ENCODE results near the gene PLCB4.

Gene PLCB4

GRCh38 chr20:9388813-9389161 lies 319.9 kb downstream of the PLCB4 start:
- DNase-seq (ENCODE audit: low read depth) = no peak
- no peak for TF ChIP-seq CTCF (IDR thresholded peaks at IDR 0.05; ENCODE audit: low read length, missing control alignments)
- H3K4me3 ChIP-seq (replicated peaks; ENCODE audit: low read depth, low read length) = no peak overlapping the region

GRCh38 chr20:9389346-9389745 lies 320.5 kb downstream of the PLCB4 start:
- no peak for DNase-seq (ENCODE audit: low read depth)
- no peak overlapping the region for H3K4me3 ChIP-seq (replicated peaks; ENCODE audit: low read depth, low read length)
- TF ChIP-seq CTCF (IDR thresholded peaks at IDR 0.05; ENCODE audit: low read length, missing control alignments) = no peak

GRCh38 chr20:9390441-9390840 lies 321.6 kb downstream of the PLCB4 start:
- H3K4me3 ChIP-seq (replicated peaks; ENCODE audit: low read depth, low read length) = no peak overlapping the region
- TF ChIP-seq CTCF (IDR thresholded peaks at IDR 0.05; ENCODE audit: low read length, missing control alignments) = no peak
- no peak for DNase-seq (ENCODE audit: low read depth)

GRCh38 chr20:9392892-9393857 lies 324.3 kb downstream of the PLCB4 start:
- DNase-seq (ENCODE audit: low read depth) = peak; percentile 75
- TF ChIP-seq CTCF (IDR thresholded peaks at IDR 0.05; ENCODE audit: low read length, missing control alignments) = peak; percentile 93
- no peak overlapping the region for H3K4me3 ChIP-seq (replicated peaks; ENCODE audit: low read depth, low read length)

- no peak for TF ChIP-seq CTCF (IDR thresholded peaks at IDR 0.05; ENCODE audit: low read length, missing control alignments)
- no peak for DNase-seq (ENCODE audit: low read depth)
- no peak overlapping the region for H3K4me3 ChIP-seq (replicated peaks; ENCODE audit: low read depth, low read length)
Measured at GRCh38 chr20:9395971-9396370, 327.1 kb downstream of the PLCB4 start.

- DNase-seq (ENCODE audit: low read depth) = no peak
- no peak overlapping the region for H3K4me3 ChIP-seq (replicated peaks; ENCODE audit: low read depth, low read length)
- no peak for TF ChIP-seq CTCF (IDR thresholded peaks at IDR 0.05; ENCODE audit: low read length, missing control alignments)
Measured at GRCh38 chr20:9397928-9398327, 329.0 kb downstream of the PLCB4 start.

- DNase-seq (ENCODE audit: low read depth) = no peak
- TF ChIP-seq CTCF (IDR thresholded peaks at IDR 0.05; ENCODE audit: low read length, missing control alignments) = no peak
- H3K4me3 ChIP-seq (replicated peaks; ENCODE audit: low read depth, low read length) = no peak overlapping the region
Measured at GRCh38 chr20:9398882-9399281, 330.0 kb downstream of the PLCB4 start.

Measured in fibroblast of pulmonary artery (primary cell).